SU-DHL-6 (cell line): ENCODE measurements around the gene SCFD2.

Experiments
- H2AFZ ChIP-seq: fragments of 200-600 bp; sonication (generic); 2 replicates; pipeline ENCODE4 v1.6.1; 2014; ENCODE audit warnings: low read depth, mild to moderate bottlenecking, moderate library complexity, mixed read lengths, antibody characterized with exemption, low read length; ENCODE audit not compliant: severe bottlenecking
- H3F3A ChIP-seq: fragments of 200-600 bp; shearing (Covaris generic); 2 replicates; pipeline ENCODE4 v1.6.0; 2016; ENCODE audit warnings: antibody characterized with exemption, mild to moderate bottlenecking; ENCODE audit not compliant: insufficient read depth
- H3K27ac ChIP-seq: fragments of 200-600 bp; sonication (generic); 2 replicates; pipeline ENCODE4 v1.5.1; 2016; ENCODE audit warnings: low read depth, mild to moderate bottlenecking, low read length, moderate library complexity, mixed read lengths
- H3K27me3 ChIP-seq: fragments of 200-600 bp; sonication (generic), shearing (Covaris generic); 2 replicates; pipeline ENCODE4 v1.6.0; 2014; ENCODE audit warnings: mild to moderate bottlenecking, low read length
- H3K36me3 ChIP-seq: fragments of 200-600 bp; sonication (generic); 2 replicates; pipeline ENCODE4 v1.6.1; 2014; ENCODE audit warnings: mild to moderate bottlenecking, low read length, mixed read lengths
- H3K4me2 ChIP-seq: fragments of 300-600, 200-600 bp; shearing (Covaris generic), sonication (generic); 2 replicates; pipeline ENCODE4 v1.6.0; 2014; ENCODE audit warnings: low read length, low read depth, mild to moderate bottlenecking; ENCODE audit not compliant: poor library complexity, severe bottlenecking
- H3K4me3 ChIP-seq: fragments of 200-600 bp; sonication (generic); 2 replicates; pipeline ENCODE4 v1.5.1; 2014; ENCODE audit warnings: antibody characterized with exemption, low read length, mild to moderate bottlenecking, mixed read lengths; ENCODE audit not compliant: insufficient read depth, poor library complexity, severe bottlenecking
- H3K79me2 ChIP-seq: fragments of 200-600 bp; sonication (generic); 2 replicates; pipeline ENCODE4 v1.6.1; 2014; ENCODE audit warnings: mild to moderate bottlenecking, low read length, moderate library complexity; ENCODE audit not compliant: insufficient read depth
- H3K9ac ChIP-seq: fragments of 200-600 bp; sonication (generic); 2 replicates; pipeline ENCODE4 v1.7.0; 2014; ENCODE audit warnings: mild to moderate bottlenecking, low read length
- H3K9me2 ChIP-seq: fragments of 200-600 bp; sonication (generic); replicated peaks from 2 replicates; pipeline ENCODE4 v1.6.1; 2014; ENCODE audit warnings: low read length; ENCODE audit not compliant: insufficient read depth
- H3K9me3 ChIP-seq: fragments of 200-600 bp; sonication (generic); 2 replicates; pipeline ENCODE4 v1.6.1; 2014; ENCODE audit warnings: low read length, mixed read lengths; ENCODE audit not compliant: insufficient read depth
- H4K20me1 ChIP-seq: fragments of 200-600 bp; sonication (generic); 2 replicates; pipeline ENCODE4 v1.6.1; 2014; ENCODE audit warnings: low read depth, mild to moderate bottlenecking, antibody characterized with exemption, low read length, moderate library complexity, mixed read lengths
- CTCF ChIP-seq: fragments of 200-600 bp; sonication (generic); IDR thresholded peaks from one replicate; pipeline ENCODE4 v1.5.1; 2017; ENCODE audit warnings: antibody characterized with exemption, mild to moderate bottlenecking, low read length, moderate library complexity; ENCODE audit not compliant: insufficient read depth, poor library complexity, severe bottlenecking
- EZH2phosphoT487 ChIP-seq: fragments of 200-600 bp; sonication (generic), shearing (Covaris generic); conservative IDR thresholded peaks from 2 replicates; pipeline ENCODE4 v1.6.1; 2018; ENCODE audit warnings: mild to moderate bottlenecking, antibody characterized with exemption, low read length, moderate library complexity, mixed read lengths

Gene SCFD2

DNA sequence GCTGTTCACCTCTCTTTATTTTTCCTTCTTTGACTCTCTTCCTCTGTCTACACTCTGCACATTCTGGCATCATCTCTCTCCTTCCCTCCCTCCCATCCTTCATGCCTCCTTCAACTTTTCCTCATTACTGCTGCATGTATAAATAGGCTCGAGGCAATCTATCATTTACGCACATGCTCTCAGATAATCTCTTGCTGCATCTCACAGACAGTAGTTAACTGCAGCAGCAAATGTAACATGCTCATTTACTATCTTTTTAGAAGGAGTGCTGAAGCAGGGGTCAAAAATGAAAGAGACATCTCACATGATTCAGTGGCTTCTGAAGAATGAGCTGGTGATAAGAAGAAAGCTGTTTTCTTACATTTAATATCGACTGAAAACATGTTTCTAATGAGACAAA, 376.0 kb downstream of the SCFD2 start:
- Histone ChIP-seq H3F3A (no peaks in the 10 kb centered on the region), H3K9ac (no peak overlapping the region), H3K9me3 (no peaks in the 10 kb centered on the region), H3K36me3 (no peaks in the 10 kb centered on the region), H3K27ac (no peak overlapping the region), H3K9me2 (no peaks in the 10 kb centered on the region), H3K4me3 (no peak overlapping the region), H4K20me1 (no peaks in the 10 kb centered on the region), H3K4me2 (no peak overlapping the region), H3K79me2 (no peaks in the 10 kb centered on the region), H3K27me3 (no peaks in the 10 kb centered on the region), H2AFZ (no peak overlapping the region)
- TF ChIP-seq CTCF (no peak), EZH2phosphoT487 (no peak)

GRCh38 chr4:52987392-52988056, 378.3 kb downstream of the SCFD2 start:
- Histone ChIP-seq H3K79me2 (no peaks in the 10 kb centered on the region), H3K36me3 (no peaks in the 10 kb centered on the region), H3K9me3 (no peaks in the 10 kb centered on the region), H3K27me3 (no peaks in the 10 kb centered on the region), H3F3A (no peaks in the 10 kb centered on the region), H3K9ac (no peak overlapping the region), H3K9me2 (no peaks in the 10 kb centered on the region), H3K4me2 (no peak overlapping the region), H3K4me3 (no peak overlapping the region), H4K20me1 (no peaks in the 10 kb centered on the region), H3K27ac (no peak overlapping the region), H2AFZ (no peak overlapping the region)
- TF ChIP-seq CTCF (no peak), EZH2phosphoT487 (no peak)

- no peaks in the 10 kb centered on the region for H3K9me3 ChIP-seq
- TF ChIP-seq EZH2phosphoT487 = no peak
- no peak for TF ChIP-seq CTCF
- no peak overlapping the region for H3K4me2 ChIP-seq
- no peak overlapping the region for H3K27ac ChIP-seq
- no peaks in the 10 kb centered on the region for H4K20me1 ChIP-seq
- H3K9ac ChIP-seq = no peak overlapping the region
- no peaks in the 10 kb centered on the region for H3K36me3 ChIP-seq
- H3K9me2 ChIP-seq = no peaks in the 10 kb centered on the region
- no peaks in the 10 kb centered on the region for H3K79me2 ChIP-seq
- H3F3A ChIP-seq = no peaks in the 10 kb centered on the region
- no peak overlapping the region for H2AFZ ChIP-seq
- no peaks in the 10 kb centered on the region for H3K27me3 ChIP-seq
- H3K4me3 ChIP-seq = no peak overlapping the region
These were observed 381.4 kb downstream of the SCFD2 start for GRCh38 chr4:52984462-52984881.
